G401 (cell line): ENCODE data around the gene SGO1. TPM values are rescaled to one million over a fixed set of nuclear protein-coding genes. Genes with fewer than 3 reads are reported as not detected.
"Not testable (repeated sequence)": the region's sequence is repeated elsewhere in the genome, so short reads cannot be mapped to it uniquely, and the experiment has no call there.

Source experiments
- DNase-seq: peaks from one replicate; pipeline ENCODE4 v3.0.0-alpha.2; 2015; ENCODE audit warnings: low spot score
- in situ Hi-C: cut with HindIII; loops from 2 replicates; pipeline ENCODE4 v1.10.0; 2016; ENCODE audit warnings: low sequenced_read_pairs, mixed read lengths
- total RNA-seq: library from RNA; depleted of rRNA; stranded (reverse); fragments of >200 nt; shearing (Covaris generic); gene quantifications from 2 replicates; pipeline ENCODE4 v1.2.3, GENCODE V29; 2014; rRNA removed

SGO1 gene
- 16.4 and 21.1 TPM in 2 replicates for total RNA-seq

- in situ Hi-C loops, result no loop called here
Measured at GRCh38 chr3:20185679-20186599, at the start of gene SGO1. Gene SGO1 (minus strand): TSS chr3:20186206. CDS start chr3:20184027, 2,179 bp downstream.

GRCh38 chr3:20235796-20236195 lies 49.8 kb upstream of the SGO1 start:
- in situ Hi-C loops, result no loop called here
- no peak for DNase-seq

More at GRCh38 chr3:20185679-20186599, at the start of gene SGO1:
- peak; percentile 97 for DNase-seq

- DNase-seq, result no peak
- in situ Hi-C loops, result no loop called here
Measured at GRCh38 chr3:20232906-20233780, 47.1 kb upstream of the SGO1 start.

GRCh38 chr3:20230954-20231353 lies 44.9 kb upstream of the SGO1 start:
- peak; percentile 78 for DNase-seq
- in situ Hi-C loops, result no loop called here

GRCh38 chr3:20225769-20226168 lies 39.8 kb upstream of the SGO1 start:
- peak; percentile 69 for DNase-seq
- in situ Hi-C loops, result no loop called here

- in situ Hi-C loops, result no loop called here
- DNase-seq, result no peak
Measured at GRCh38 chr3:20222274-20222673, 36.3 kb upstream of the SGO1 start.

- DNase-seq, result no peak
- in situ Hi-C loops, result no loop called here
Measured at GRCh38 chr3:20218215-20218614, 32.2 kb upstream of the SGO1 start.

GRCh38 chr3:20215636-20216035 lies 29.6 kb upstream of the SGO1 start:
- in situ Hi-C loops, result no loop called here
- DNase-seq, result no peak

GRCh38 chr3:20213491-20213890 lies 27.5 kb upstream of the SGO1 start:
- in situ Hi-C loops, result not testable (repeated sequence)

GRCh38 chr3:20207945-20208344 lies 21.9 kb upstream of the SGO1 start:
- in situ Hi-C loops, DNase-seq: not testable (repeated sequence)

More at GRCh38 chr3:20213491-20213890, 27.5 kb upstream of the SGO1 start:
- DNase-seq, result not testable (repeated sequence)

- in situ Hi-C loops, DNase-seq: not testable (repeated sequence)
Measured at GRCh38 chr3:20205898-20206297, 19.9 kb upstream of the SGO1 start.

- no peak for DNase-seq
- in situ Hi-C loops, result no loop called here
Measured at GRCh38 chr3:20201143-20201542, 15.1 kb upstream of the SGO1 start.

GRCh38 chr3:20197775-20198174 lies 11.8 kb upstream of the SGO1 start:
- in situ Hi-C loops, result no loop called here
- DNase-seq, result no peak

- DNase-seq, result no peak
- in situ Hi-C loops, result no loop called here
Measured at GRCh38 chr3:20194793-20195460, 8.9 kb upstream of the SGO1 start.

- DNase-seq, result no peak
Measured at GRCh38 chr3:20190991-20191390, 5.0 kb upstream of the SGO1 start.

GRCh38 chr3:20186600-20187004 lies 596 bp upstream of the SGO1 start:
- in situ Hi-C loops, result no loop called here
- no peak for DNase-seq

More at GRCh38 chr3:20190991-20191390, 5.0 kb upstream of the SGO1 start:
- in situ Hi-C loops, result no loop called here

GRCh38 chr3:20185331-20185678 lies 701 bp downstream of the SGO1 start:
- in situ Hi-C loops, result no loop called here
- DNase-seq, result peak; percentile 3

GRCh38 chr3:20182206-20182605 lies 3.8 kb downstream of the SGO1 start:
- no peak for DNase-seq
- in situ Hi-C loops, result no loop called here

GRCh38 chr3:20181276-20181675 lies 4.7 kb downstream of the SGO1 start:
- no peak for DNase-seq
- in situ Hi-C loops, result no loop called here
